NOMO-1 (cell line): ENCODE data around the gene RILPL2.
"Not testable (repeated sequence)": the region's sequence is repeated elsewhere in the genome, so short reads cannot be mapped to it uniquely, and the experiment has no call there.

Experiments
- DNase-seq, 2 experiments: peaks; one replicate each; lab custom pipeline; 2025; ENCODE audit not compliant: unreplicated experiment in 2 of 2; lab: John Stamatoyannopoulos, UW

The RILPL2 gene

DNA sequence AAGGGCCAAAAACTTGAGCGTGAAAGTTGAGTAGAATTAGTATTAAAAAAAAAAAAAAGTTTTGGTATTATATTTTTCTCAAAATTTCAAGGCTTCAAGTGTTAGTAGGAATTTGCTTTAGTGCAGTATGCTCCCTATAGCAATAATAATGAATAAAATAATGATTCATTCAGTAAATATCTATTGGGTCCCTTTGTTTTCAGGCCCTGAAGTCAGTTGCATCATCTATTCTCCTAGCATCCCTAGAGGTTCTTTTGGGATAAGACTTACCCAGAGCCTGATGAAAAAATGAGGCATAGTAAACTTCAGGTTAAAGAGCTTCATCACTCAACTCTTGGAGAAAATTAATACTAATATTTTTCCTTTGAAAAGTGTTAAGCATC is 51.5 kb downstream of the RILPL2 start:
- no peak for DNase-seq

DNA sequence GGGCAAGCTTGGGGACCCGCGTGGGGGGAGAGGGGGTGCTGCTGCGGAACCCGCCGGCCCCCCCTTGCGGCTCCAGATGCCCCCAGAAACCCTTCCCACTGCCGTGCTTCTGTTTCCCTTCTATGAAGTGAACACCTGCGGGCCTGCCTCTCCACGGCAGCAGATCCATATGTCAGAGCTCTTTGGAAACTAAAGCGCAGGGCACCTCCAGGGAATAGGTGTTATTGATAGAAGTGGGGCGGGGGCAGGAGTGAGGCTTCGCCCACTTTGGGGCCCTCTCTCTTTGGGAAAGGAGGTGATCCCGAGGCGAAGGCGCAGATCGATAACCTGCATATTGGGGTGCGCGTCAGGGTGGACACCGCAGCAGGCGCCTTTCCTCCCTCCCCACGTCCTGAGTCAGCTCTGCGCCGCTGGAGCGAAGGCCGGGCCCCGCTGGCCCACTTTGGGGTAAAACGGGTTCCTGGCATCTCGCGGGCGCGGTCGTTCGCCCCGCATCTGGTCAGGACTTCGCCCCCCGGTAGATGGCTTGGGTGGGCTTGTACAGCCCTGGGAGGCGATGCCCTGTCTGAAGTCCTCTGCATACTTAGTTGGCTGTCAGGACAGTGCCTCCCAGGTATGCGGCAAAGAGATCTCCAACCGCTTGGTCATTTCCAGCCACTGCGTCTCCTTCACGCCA is 52.0 kb downstream of the RILPL2 start:
- no peak for DNase-seq

DNA sequence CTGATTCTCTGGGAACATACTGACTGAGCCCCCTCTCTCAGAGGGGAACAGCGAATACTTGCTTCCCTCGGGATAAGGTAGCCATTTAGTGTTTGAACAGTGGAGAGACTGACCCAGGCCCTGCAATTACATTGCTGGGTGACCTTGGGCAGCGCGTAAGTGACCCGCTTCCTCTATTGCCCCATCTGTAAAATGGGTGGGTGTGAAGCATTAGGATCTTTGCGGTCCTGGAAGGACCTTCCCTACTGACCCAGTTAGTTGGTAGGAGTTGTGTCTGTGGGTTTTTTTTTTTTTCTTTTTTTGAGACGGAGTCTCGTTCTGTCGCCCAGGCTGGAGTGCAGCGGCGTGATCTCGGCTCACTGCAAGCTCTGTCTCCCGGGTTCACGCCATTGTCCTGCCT is 53.8 kb downstream of the RILPL2 start:
- DNase-seq = no peak

DNA sequence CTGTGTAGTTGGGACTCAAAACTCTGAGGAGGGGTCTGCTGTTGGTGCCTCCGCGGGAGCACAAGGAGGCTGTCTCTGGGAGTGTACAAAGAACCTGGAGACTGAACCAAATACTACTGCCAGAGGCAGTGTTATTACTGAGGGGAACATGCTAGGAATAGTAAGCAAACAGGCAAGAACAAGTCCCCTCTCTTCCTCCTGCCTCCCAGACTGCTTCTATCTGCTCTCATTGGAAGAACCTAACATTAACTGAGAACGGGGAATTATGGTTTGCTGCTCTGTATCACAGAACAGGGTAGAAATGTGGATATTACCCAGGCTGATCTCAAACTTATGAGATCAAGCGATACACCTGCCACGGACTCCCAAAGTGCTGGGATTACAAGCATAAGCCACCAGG is 57.1 kb downstream of the RILPL2 start:
- DNase-seq = no peak

DNA sequence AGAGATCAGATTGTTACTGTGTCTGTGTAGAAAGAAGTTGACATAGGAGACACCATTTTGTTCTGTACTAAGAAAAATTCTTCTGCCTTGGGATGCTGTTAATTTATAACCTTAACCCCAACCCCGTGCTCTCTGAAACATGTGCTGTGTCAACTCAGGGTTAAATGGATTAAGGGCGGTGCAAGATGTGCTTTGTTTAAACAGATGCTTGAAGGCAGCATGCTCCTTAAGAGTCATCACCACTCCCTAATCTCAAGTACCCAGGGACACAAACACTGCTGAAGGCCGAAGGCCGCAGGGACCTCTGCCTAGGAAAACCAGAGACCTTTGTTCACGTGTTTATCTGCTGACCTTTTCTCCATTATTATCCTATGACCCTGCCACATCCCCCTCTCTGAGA is 64.1 kb downstream of the RILPL2 start:
- not testable (repeated sequence) for DNase-seq

DNA sequence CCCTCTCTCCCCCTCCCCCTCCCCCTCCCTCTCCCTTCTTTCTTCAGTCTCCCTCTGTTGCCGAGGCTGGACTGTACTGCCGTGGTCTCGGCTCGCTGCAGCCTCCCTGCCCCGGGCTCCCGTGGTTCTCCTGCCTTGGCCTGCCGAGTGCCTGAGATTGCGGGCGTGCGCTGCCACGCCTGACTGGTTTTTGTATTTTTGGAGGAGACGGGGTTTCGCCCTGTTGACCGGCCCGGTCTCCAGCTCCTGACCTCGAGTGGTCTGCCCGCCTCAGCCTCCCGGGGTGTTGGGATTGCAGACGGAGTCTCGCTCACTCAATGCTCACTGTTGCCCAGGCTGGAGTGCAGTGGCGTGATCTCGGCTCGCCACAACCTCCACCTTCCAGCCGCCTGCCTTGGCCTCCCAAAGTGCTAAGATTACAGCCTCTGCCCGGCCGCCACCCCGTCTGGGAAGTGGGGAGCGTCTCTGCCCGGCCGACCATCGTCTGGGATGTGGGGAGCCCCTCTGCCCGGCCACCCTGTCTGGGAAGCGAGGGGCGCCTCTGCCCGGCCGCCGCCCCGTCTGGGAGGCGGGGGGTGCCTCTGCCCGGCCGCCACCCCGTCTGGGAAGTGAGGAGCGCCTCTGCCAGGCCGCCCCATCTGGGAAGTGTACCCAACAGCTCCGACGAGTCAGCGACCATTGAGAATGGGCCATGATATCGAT is 64.7 kb downstream of the RILPL2 start:
- DNase-seq = not testable (repeated sequence)

DNA sequence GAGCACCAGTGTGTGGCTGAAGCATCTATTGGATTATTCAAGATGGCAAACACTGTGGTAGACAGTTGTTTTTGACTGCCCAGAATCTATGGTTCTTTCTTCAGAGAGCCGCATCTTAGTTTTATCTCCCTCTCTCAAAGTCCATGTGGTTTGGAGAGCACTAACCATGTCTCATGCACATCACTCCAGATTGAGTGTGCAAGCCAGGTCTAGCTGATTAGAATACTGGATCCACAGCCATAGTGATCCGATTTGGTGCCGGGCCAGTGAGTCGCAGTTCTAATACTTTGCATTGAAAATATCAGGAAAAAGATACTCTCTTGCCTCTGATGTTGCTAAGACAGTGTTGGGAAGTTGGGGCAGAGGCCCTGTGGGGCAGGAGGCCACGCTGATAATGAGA is 67.3 kb downstream of the RILPL2 start:
- DNase-seq = no peak

DNA sequence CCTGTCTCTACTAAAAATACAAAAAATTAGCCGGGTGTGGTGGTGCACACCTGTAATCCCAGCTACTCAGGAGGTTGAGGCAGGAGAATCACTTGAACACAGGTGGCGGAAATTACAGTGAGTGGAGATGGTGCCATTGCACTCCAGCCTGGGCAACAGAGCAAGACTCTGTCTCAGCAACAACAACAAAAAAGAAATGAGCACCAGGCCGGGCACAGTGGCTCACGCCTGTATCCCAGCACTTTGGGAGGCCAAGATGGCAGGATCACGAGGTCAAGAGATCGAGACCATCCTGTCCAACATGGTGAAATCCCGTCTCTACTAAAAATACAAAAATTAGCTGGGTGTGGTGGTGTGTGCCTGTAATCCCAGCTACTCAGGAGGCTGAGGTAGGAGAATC is 68.1 kb downstream of the RILPL2 start:
- not testable (repeated sequence) for DNase-seq

DNA sequence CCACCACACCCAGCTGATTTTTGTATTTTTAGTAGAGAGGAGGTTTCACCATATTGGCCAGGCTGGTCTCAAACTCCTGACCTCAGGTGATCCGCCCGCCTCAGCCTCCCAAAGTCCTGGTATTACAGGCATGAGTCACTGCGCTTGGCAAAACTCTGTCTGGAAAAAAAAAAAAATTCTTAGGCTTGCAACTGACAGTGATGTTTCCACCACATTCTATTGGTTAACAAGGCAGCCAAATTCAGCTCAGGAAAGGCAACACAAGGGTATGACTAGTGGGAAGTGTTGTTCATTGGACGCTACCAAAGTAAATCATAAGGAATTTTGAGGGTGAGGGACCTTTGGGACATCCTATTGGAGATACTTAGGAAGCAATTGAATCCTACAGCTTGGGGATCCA is 69.0 kb downstream of the RILPL2 start:
- DNase-seq = no peak
